HG02852 (cell line): ENCODE data around the gene DIABLO.

Experiments
- ATAC-seq: cut with Tn5 transposase; IDR thresholded peaks from one replicate; pipeline ENCODE4 v1.9.1; 2021; ENCODE audit warnings: mild to moderate bottlenecking, moderate library complexity; ENCODE audit not compliant: unreplicated experiment

DIABLO gene

DNA sequence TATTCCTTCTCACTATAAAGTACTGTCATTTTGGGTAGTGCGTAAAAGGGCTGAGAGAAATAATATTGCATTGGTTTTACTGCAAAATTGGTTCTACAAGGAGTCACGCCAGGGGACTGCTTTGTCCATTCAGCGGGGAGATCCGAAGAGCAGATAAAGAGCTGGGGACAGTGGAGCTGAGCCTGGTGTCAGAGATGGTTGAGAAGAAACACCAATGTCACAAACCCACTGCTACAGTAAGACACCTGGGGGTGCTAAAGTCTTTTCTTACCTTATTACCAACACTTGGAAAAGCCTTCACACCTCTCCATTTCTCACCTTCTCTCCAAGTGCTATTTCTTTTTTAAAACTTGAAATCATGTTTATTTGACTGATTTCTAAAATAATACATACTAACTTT is 66.0 kb downstream of the DIABLO start:
- ATAC-seq: no peak

DNA sequence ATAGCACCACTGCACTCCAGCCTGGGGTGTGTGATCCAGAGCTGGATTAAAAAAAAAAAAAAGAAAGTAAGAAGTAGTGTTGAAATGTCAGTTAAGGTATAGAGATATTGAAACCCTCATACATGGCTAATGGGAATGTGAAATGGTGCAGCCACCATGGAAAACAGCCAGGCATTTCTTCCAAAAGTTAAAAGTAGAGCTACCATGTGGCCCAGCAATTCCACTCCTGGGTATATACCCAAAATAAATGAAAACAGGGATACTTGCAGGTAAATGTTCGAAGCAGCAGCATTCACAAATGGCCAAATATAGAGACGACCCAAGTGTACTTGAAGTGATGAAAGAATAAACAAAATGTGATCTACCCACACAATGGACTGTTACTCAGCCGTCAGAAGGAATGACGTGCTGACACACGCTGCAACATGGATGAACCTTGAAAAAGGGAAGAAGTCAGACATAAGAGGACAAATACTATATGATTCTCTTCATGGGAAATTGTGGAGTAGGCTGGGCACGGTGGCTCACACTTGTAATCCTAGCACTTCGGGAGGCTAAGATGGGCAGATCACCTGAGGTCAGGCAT is 67.1 kb downstream of the DIABLO start:
- no peak for ATAC-seq
